GM21367 (cell line): ENCODE data around the gene GULP1.

Source experiments
- ATAC-seq: cut with Tn5 transposase; IDR thresholded peaks from one replicate; pipeline ENCODE4 v1.9.1; 2021; ENCODE audit not compliant: unreplicated experiment

The GULP1 gene

GRCh38 chr2:188322569-188323551, 31.2 kb downstream of the GULP1 start:
- no peak for ATAC-seq

GRCh38 chr2:188324067-188324466, 32.4 kb downstream of the GULP1 start:
- no peak for ATAC-seq

GRCh38 chr2:188326290-188326668, 34.6 kb downstream of the GULP1 start:
- ATAC-seq: no peak

GRCh38 chr2:188326669-188327301, 35.1 kb downstream of the GULP1 start:
- ATAC-seq: no peak

- ATAC-seq: no peak
Observed at GRCh38 chr2:188327518-188328213, 36.0 kb downstream of the GULP1 start.

GRCh38 chr2:188328419-188328818, 36.7 kb downstream of the GULP1 start:
- ATAC-seq: no peak

- no peak for ATAC-seq
Observed at GRCh38 chr2:188330316-188331053, 38.8 kb downstream of the GULP1 start.

- no peak for ATAC-seq
Observed at GRCh38 chr2:188332619-188333018, 40.9 kb downstream of the GULP1 start.

GRCh38 chr2:188333751-188334524, 42.3 kb downstream of the GULP1 start:
- no peak for ATAC-seq

GRCh38 chr2:188338463-188338862, 46.8 kb downstream of the GULP1 start:
- ATAC-seq: no peak

- no peak for ATAC-seq
Observed at GRCh38 chr2:188340257-188340656, 48.6 kb downstream of the GULP1 start.

- no peak for ATAC-seq
Observed at GRCh38 chr2:188345020-188345419, 53.3 kb downstream of the GULP1 start.

GRCh38 chr2:188345426-188345825, 53.8 kb downstream of the GULP1 start:
- ATAC-seq: no peak

- ATAC-seq: no peak
Observed at GRCh38 chr2:188345831-188346458, 54.3 kb downstream of the GULP1 start.

- ATAC-seq: no peak
Observed at GRCh38 chr2:188349019-188349418, 57.3 kb downstream of the GULP1 start.

GRCh38 chr2:188353282-188353681, 61.6 kb downstream of the GULP1 start:
- ATAC-seq: no peak

GRCh38 chr2:188360485-188361263, 69.0 kb downstream of the GULP1 start:
- no peak for ATAC-seq

GRCh38 chr2:188364033-188364630, 72.5 kb downstream of the GULP1 start:
- ATAC-seq: no peak
